ENCODE data around the gene CCDC33.

- no peak for TF ChIP-seq POLR2AphosphoS5 (IDR thresholded peaks at IDR 0.05; ENCODE audit: insufficient read depth, low read depth, low read length)
- TF ChIP-seq POLR2A (IDR thresholded peaks at IDR 0.05; ENCODE audit: low read depth, low read length): no peak
- no peak for TF ChIP-seq JUN (IDR thresholded peaks at IDR 0.05; ENCODE audit: borderline replicate concordance, insufficient read depth, insufficient read length, low read depth)
- TF ChIP-seq, protein P1, sequence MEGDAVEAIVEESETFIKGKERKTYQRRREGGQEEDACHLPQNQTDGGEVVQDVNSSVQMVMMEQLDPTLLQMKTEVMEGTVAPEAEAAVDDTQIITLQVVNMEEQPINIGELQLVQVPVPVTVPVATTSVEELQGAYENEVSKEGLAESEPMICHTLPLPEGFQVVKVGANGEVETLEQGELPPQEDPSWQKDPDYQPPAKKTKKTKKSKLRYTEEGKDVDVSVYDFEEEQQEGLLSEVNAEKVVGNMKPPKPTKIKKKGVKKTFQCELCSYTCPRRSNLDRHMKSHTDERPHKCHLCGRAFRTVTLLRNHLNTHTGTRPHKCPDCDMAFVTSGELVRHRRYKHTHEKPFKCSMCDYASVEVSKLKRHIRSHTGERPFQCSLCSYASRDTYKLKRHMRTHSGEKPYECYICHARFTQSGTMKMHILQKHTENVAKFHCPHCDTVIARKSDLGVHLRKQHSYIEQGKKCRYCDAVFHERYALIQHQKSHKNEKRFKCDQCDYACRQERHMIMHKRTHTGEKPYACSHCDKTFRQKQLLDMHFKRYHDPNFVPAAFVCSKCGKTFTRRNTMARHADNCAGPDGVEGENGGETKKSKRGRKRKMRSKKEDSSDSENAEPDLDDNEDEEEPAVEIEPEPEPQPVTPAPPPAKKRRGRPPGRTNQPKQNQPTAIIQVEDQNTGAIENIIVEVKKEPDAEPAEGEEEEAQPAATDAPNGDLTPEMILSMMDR (IDR thresholded peaks at IDR 0.05; ENCODE audit: extremely low read depth in 1 of 2, insufficient read depth in 1 of 2, low read depth in 1 of 2, low read length in 2 of 2): no peak
- TF ChIP-seq MAX (IDR thresholded peaks at IDR 0.05; ENCODE audit: insufficient read depth, insufficient read length): no peak
- TF ChIP-seq EZH2 (IDR thresholded peaks at IDR 0.05; ENCODE audit: borderline replicate concordance, low read depth, low read length, severe bottlenecking): no peak
- TF ChIP-seq GATA2 (IDR thresholded peaks at IDR 0.05; ENCODE audit: insufficient read depth, insufficient read length, low read depth, low read length): no peak
- no peak for TF ChIP-seq FOS (IDR thresholded peaks at IDR 0.05; ENCODE audit: borderline replicate concordance, insufficient read depth, low read length)
- no peak for TF ChIP-seq MYC (IDR thresholded peaks at IDR 0.05; ENCODE audit: low read depth, low read length)
Observed at GRCh38 chr15:74336061-74337005, 100.2 kb downstream of the CCDC33 start.

Data from endothelial cell of umbilical vein (primary cell).